H1 (cell line): ENCODE data around the gene ARHGAP10. TPM values are rescaled to one million over a fixed set of nuclear protein-coding genes. Genes with fewer than 3 reads are reported as not detected.

Experiments used
- BACH1 ChIP-seq: IDR thresholded peaks from 2 replicates; pipeline ENCODE4 v1.6.1; 2012; ENCODE audit warnings: low read length, improper control_type of control experiment
- CEBPB ChIP-seq: IDR thresholded peaks from 2 replicates; pipeline ENCODE4 v1.6.1; 2012; ENCODE audit warnings: low read depth, low read length
- CHD7 ChIP-seq: fragments of 300-600 bp; sonication (generic); IDR thresholded peaks from 2 replicates; pipeline ENCODE4 v1.7.1; 2012; ENCODE audit warnings: low read length, moderate library complexity, mild to moderate bottlenecking, inconsistent platforms; ENCODE audit not compliant: insufficient replicate concordance
- EGR1 ChIP-seq: IDR thresholded peaks from 2 replicates; pipeline ENCODE4 v1.6.1; 2011; ENCODE audit warnings: low read depth, low read length, borderline replicate concordance
- FOSL1 ChIP-seq: IDR thresholded peaks from 2 replicates; pipeline ENCODE4 v1.6.1; 2011; ENCODE audit warnings: mild to moderate bottlenecking, low read depth, low read length, moderate library complexity; ENCODE audit not compliant: insufficient read depth
- KDM1A ChIP-seq: fragments of 200-600, 300-600 bp; sonication (generic); IDR thresholded peaks from 2 replicates; pipeline ENCODE4 v1.7.1; 2016; ENCODE audit warnings: mild to moderate bottlenecking, low read length, borderline replicate concordance
- MAX ChIP-seq: IDR thresholded peaks from 2 replicates; pipeline ENCODE4 v1.6.1; 2012; ENCODE audit warnings: inconsistent platforms
- POU5F1 ChIP-seq: IDR thresholded peaks from 2 replicates; pipeline ENCODE4 v1.6.1; 2011; ENCODE audit warnings: low read depth, mild to moderate bottlenecking, low read length, moderate library complexity
- SIN3A ChIP-seq, 2 experiments: IDR thresholded peaks in 1 of 2; conservative IDR thresholded peaks in 1 of 2; 2 replicates each; pipeline ENCODE4 v1.6.1; 2011 to 2012; ENCODE audit warnings: low read length in 2 of 2, improper control_type of control experiment in 1 of 2, low read depth in 1 of 2, mild to moderate bottlenecking in 1 of 2
- SIRT6 ChIP-seq: IDR thresholded peaks from one replicate; pipeline ENCODE4 v1.7.1; 2012; ENCODE audit warnings: low read length, inconsistent platforms
- TCF12 ChIP-seq: IDR thresholded peaks from 2 replicates; pipeline ENCODE4 v1.6.1; 2011; ENCODE audit warnings: low read depth, mild to moderate bottlenecking, low read length
- TEAD4 ChIP-seq: IDR thresholded peaks from 2 replicates; pipeline ENCODE4 v1.6.1; 2012; ENCODE audit warnings: low read depth, low read length, inconsistent platforms, mixed read lengths
- polyA plus RNA-seq, 7 experiments: library from polyadenylated mRNA; depleted of rRNA in 3 of 7; stranded (reverse) in 5 of 7; unstranded in 2 of 7; fragments of >200 nt in 5 of 7; fragments of 200-250 nt in 2 of 7; gene quantifications; 1 replicate in 5 of 7; 2 replicates in 1 of 7; 4 replicates in 1 of 7; pipeline versions ENCODE4 v1.2.1 to v1.2.3, GENCODE V29; 2011 to 2013; ENCODE audit warnings: missing spikeins in 2 of 7, mixed read lengths in 2 of 7
- total RNA-seq: library from RNA; stranded (reverse); fragmentation: NEBNext Ultra II Directional; extraction: Animal tissue kit (Norgen Biotek cat#: 25700); gene quantifications from 2 replicates; pipeline ENCODE4 v1.2.1, GENCODE V29; 2021

The ARHGAP10 gene
- total and polyA plus RNA-seq, 2 of the 8 experiments (the other 6 are each of a cell fraction or from before 2014, with no cell fraction given) = 3.7 to 6.1 TPM

GRCh38 chr4:147965056-147965455 lies 233.2 kb downstream of the ARHGAP10 start (continued):
- no peak for TF ChIP-seq CHD7
- no peak for TF ChIP-seq TEAD4
- no peak for TF ChIP-seq POU5F1
- no peak for TF ChIP-seq EGR1
- no peak for TF ChIP-seq TCF12
- no peak for TF ChIP-seq KDM1A
- no peak for TF ChIP-seq BACH1
- no peak for TF ChIP-seq MAX
- no peak for TF ChIP-seq SIRT6
- no peak for TF ChIP-seq CEBPB
- no peak for TF ChIP-seq SIN3A (conservative IDR thresholded peaks at IDR 0.05 in 1 of 2, IDR thresholded peaks at IDR 0.05 in 1 of 2; ENCODE audit: low read depth in 1 of 2, low read length in 2 of 2)
- no peak for TF ChIP-seq FOSL1
